GM21367 (cell line): ENCODE data around the gene WFIKKN2.
"Not testable (repeated sequence)": the region's sequence is repeated elsewhere in the genome, so short reads cannot be mapped to it uniquely, and the experiment has no call there.

ENCODE experiments used
- ATAC-seq: cut with Tn5 transposase; IDR thresholded peaks from one replicate; pipeline ENCODE4 v1.9.1; 2021; ENCODE audit not compliant: unreplicated experiment

WFIKKN2 gene, protein sequence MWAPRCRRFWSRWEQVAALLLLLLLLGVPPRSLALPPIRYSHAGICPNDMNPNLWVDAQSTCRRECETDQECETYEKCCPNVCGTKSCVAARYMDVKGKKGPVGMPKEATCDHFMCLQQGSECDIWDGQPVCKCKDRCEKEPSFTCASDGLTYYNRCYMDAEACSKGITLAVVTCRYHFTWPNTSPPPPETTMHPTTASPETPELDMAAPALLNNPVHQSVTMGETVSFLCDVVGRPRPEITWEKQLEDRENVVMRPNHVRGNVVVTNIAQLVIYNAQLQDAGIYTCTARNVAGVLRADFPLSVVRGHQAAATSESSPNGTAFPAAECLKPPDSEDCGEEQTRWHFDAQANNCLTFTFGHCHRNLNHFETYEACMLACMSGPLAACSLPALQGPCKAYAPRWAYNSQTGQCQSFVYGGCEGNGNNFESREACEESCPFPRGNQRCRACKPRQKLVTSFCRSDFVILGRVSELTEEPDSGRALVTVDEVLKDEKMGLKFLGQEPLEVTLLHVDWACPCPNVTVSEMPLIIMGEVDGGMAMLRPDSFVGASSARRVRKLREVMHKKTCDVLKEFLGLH

DNA sequence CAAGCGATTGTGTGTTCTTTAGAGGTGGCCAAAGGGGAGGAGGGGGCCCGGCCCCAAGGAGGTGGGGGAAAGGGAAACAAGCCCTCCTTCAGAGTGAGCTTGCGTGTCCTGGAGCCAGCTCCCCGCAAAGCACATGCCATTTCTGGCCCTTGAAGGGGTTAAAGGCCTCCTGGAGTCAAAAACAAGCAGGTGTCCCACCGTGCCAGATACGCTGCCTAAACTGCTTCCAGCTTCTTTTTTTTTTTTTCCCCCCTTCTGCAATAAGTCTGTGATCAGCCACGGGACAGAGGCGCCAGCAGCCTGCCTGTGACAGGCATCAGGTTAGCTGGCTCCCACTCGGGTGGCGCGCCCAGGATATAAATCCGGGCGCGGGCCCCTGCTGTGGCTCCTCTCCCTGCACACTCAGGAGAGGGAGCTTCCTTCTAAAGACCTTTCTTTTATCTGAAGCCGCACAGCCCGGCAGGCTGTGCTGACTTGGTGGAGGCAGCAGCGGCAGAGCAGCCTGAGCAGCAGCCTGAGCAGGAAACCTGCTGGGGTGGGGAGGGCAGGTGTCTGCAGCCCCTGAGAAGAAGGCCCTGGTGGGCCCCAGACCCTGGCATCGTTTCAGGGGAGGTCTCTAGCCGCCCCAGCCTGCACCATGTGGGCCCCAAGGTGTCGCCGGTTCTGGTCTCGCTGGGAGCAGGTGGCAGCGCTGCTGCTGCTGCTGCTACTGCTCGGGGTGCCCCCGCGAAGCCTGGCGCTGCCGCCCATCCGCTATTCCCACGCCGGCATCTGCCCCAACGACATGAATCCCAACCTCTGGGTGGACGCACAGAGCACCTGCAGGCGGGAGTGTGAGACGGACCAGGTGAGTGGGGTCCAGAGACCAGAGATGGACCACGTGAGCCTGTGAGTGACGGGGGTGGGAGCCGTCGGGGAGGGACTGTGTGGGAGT is at the start of gene WFIKKN2:
TSS of gene WFIKKN2 (plus strand) at position 286 of the 934 bp plus-strand sequence. CDS start at position 638, 352 bp downstream.
- no peak for ATAC-seq

DNA sequence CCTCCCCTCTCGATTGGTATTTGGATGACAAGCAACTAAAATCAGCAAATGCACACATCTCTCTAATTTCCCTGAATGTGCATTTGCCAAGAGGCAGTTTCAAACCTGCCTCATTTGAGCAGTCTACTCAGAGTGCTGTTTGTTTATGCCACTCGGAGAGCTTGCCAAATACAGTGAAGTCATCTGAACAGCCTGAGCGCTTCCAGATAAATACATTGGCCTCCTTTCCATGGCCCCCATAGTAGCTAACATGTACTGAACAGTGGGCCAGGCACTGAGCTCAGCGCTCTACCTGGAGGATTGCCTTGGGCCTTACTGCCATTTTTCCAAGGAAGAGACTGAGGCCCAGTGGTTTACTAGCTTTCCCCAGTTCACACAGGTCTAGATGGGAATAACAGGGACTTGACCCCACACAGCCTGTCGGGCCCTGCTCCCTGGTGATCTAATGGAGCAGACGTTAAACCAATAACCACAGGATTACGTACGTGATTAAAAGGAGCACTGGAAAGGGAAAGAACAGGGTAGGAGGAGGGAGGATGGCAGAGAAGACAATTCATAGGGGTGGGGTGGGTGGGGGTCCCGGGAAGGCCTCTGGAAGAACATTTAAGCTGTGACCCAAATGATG is 49.3 kb upstream of the WFIKKN2 start:
- ATAC-seq: no peak

DNA sequence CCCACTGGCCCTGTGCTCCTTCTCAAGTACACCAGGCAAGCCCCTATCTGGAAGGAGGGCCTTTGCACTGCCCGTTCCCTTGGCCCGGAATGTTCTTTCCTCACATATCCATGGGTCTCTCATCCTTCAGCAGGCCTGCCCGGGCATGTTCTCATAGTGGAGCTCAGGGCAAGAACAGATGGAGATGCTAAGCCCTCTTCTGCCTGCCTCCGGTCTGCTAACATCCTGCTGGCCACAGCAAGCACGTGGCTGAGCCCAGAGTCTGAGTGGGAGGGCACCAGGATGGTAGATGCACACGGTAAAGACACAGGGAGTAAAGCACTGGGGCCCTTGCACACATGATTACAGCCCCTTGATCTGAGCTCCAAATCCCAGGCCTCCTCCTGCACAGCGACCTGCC is 48.3 kb upstream of the WFIKKN2 start:
- no peak for ATAC-seq

DNA sequence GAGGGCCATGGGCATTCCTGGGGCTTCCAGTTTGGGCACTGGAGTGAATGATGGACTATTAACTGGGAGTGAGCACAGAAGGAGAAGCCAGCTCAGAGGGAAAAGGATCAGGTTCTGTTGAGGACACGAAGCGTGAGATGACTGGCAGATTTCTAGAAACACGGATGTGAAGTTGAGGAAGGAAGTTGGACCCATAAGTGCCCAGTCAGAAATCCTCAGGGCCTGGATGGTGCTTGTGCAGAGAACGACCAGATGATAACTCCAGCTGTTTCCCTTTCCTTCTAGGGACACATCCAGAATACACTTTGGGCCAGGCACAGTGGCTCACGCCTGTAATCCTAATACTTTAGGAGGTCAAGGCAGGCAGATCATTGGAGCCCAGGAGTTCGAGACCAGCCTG is 44.8 kb upstream of the WFIKKN2 start:
- no peak for ATAC-seq

DNA sequence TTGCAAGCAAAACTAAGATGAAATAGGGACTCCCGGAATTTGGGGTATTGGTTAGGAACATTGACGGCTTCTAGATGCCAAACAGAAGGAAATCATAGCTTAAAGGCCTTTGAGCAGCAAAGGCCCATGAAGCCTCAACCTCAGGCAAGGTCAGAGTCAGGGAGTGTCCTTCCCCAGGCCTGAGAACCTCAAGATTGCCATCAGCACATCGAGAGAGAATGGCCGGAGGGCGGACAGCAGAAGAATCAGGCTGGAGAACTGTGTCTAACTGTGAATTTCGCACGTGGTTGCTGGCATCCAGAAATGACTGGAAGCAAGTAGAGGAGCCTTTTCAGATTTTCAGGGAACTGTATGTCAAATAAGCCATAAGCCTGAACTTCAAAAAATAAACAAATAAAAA is 43.3 kb upstream of the WFIKKN2 start:
- ATAC-seq: no peak

DNA sequence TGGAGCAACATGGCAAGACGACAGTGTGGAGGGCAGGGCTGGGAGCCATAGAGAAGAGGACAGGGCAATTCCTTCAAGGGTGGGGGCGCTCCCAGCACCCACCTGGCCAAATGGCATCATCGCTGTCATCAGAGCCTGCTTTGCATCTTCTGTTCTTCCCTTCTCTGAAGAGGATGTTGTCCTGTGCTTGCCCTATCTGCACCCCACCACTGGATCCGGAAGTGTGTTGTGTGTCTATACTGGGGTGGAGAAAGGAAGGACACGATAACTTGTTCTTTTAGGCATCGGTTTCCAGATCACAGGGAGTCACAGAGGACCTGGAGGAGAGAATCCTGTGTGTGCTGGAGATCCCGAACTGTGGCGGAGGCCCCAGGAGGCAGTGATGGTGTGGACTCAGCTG is 42.4 kb upstream of the WFIKKN2 start:
- ATAC-seq: no peak

DNA sequence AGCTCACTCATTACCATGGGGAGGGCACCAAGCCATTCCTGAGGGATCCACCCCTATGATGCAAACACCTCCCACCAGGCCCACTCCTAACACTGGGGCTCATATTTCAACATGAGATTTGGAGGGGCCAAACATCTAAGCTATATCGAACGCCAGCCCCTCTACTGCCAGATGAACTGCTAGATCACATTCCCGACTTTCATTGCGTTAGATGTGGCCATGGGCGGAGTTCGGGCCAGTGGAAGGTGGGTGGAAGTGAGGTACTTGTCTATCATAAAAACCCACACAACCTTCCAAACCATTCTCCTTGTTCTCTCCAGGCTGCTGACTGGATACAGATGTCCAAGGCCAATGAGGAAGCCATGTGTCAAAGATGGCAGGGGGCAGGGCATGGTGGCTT is 41.0 kb upstream of the WFIKKN2 start:
- no peak for ATAC-seq

DNA sequence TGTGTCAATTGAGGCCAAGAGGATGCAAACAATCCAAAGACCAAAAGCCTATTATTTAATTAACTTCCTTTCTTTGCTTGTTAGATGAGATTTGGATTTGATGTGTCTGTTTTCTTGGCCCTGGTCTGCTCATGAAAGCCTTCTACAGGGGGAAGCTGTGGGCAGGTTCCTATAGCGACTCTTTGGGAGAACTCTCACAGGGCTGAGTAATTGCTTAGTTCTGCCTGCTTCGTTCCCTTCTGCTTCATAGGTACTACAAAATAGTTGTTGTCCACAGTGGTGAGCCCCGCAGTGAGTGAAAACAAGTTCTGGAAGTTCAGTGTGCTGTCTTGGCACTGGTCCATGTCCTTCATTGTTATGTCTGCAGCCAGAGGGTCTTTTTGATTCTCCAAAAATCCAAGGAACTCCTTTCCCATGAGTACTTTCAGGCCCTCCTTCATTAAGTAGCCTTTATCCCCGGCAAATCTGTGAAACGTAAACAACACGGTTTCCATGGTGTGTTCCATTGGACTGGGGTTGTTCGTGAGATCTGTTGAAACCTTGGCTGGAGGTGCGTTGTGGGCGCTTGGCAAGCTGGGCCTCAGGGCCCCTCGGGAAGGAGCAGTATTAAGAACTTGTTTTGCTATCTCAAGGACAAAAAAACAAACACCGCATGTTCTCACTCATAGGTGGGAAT is 38.1 kb upstream of the WFIKKN2 start:
- no peak for ATAC-seq

DNA sequence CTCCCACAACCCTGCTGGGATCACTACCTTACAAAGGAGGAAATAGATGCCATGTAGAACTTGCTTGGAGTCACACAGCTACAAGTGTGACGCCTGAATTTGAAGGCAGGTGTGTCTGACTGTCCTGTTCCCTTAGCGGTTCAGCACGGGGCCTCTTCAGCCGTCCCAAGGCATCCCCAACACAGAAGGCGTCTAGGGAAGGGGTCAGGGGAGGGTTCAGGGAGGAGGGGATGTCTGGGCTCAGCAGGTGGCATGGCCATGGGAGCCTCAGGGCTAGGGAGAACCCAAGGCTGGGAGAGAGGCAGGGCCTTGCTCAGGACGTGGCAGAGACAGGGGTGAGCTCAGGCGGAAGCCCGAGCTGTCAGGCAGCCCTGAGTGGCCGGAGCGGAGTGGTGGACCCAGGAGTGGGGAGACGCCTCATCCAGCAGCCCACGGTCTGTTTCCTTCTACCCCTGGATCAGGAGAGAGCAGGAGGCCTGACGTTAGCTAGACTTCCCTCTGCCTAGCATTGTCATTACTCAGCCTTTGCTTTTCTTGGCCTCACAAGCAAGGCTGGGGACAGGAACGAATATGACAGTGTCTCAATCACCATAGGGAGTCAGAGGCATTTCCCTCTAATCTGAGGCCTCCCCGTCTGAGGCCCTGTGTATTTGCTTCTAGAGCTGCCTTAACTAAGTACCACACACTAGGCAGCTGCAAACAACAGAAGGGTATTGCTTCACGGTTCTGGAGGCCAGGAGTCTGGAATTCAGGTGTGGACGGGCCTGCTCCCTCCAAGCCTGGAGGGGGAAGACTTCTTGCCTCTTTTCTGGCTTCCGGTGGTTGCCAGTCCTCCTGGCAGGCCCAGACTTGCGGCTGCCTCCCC is 36.7 kb upstream of the WFIKKN2 start:
- ATAC-seq: no peak

DNA sequence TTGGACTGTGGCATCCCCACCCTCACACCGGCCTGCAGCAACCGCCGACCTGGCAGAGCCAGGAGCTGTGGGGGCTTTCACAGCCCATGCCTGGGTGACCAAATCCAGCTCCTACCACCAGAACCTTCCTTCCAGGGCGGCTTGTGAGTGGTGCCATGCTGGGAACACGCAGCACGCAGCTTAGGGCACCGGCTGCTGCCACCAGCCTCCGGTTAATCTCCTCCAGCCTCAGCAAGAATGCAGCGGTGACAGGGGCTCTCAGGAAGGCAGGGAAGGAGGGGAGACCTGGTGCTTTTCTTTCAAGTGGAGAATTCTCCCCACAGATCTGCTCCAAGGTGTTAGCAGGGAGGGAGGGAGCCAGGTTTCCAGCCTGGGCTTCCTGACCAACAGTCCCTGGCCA is 35.8 kb upstream of the WFIKKN2 start:
- no peak for ATAC-seq

DNA sequence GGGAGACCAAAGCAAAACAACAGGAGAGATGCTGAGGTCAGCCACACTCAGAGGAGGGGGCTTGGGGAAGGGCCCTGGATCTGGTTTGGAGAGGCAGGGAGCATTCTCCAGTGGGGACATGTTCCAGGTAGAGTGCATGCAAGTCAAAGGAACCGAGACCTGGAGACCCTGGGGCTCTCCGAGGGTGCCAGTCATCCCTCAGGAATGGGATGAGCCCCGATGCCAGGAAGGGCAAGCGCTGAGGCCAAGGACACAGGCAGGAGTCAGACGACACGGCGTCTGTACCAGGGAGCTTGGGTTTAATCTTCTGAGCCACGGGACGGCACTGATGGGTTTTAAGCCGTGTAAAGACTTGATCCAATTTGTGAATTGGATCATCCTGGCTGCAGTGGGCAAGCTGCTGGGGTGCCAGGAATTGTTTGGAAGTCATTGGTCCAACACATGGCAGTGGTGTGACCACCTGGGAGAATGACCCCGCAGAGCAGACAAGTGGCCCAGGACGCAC is 35.1 kb upstream of the WFIKKN2 start:
- ATAC-seq: no peak

DNA sequence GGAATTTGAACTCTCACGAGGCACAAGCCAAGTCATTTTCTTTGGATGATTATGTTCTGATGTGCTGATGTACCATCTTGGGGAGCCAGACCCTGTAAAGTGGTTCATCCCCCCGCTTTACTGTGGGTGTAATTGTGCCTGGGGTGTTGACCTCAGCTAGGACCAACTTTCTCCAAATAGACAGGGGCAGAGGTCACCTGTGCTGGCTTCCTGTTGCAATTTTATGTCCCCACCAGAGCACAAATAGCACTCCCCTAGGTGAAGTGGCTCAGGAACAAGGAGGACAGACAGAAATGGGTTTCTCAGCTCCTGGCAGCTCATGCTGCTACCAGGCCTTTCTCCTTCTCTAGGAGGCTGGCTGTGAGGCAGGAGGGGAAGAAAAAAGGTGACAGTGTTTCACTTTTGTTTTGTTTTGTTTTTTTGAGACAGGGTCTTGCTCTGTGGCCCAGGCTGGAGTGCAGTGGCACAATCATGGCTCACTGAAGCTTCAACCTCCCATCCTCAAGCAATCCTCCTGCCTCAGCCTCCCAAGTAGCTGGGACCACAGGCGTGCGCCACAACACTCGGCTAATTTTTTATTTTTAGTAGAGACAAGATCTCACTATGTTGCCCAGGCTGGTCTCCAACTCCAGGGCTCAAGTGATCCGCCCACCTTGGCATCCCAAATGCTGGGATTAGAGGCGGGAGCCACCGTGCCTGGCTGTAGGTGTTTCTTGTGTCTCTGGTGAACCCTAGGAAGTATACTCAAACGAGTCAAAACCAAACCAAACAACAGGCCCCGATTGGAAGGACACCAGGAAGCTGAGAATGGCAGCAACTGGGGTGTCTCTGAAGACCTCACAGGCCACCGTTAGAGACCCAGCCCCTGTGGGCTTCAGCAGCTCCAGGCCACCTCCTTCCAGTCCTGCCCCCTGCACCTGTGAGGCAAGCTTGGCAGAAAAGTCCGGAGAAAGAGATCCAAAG is 32.5 kb upstream of the WFIKKN2 start:
- no peak for ATAC-seq

DNA sequence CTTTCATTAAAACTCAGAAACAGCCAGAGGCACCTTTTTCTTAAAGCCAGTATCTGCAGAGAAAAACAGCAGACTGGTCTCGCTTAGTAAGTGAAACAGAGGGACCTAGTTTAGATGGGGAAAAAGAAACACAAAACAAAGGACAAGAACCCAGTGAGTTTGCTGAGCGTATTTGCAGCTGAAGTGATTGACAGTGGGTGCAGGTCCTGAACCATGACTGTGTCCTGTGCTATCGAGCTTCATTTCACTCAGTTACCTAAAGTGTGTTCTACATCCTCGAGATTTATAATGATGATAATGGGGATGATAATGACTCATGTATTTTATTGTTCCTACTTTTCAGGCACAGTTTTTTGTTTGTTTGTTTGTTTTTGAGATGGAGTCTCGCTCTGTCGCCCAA is 31.7 kb upstream of the WFIKKN2 start:
- ATAC-seq: no peak

DNA sequence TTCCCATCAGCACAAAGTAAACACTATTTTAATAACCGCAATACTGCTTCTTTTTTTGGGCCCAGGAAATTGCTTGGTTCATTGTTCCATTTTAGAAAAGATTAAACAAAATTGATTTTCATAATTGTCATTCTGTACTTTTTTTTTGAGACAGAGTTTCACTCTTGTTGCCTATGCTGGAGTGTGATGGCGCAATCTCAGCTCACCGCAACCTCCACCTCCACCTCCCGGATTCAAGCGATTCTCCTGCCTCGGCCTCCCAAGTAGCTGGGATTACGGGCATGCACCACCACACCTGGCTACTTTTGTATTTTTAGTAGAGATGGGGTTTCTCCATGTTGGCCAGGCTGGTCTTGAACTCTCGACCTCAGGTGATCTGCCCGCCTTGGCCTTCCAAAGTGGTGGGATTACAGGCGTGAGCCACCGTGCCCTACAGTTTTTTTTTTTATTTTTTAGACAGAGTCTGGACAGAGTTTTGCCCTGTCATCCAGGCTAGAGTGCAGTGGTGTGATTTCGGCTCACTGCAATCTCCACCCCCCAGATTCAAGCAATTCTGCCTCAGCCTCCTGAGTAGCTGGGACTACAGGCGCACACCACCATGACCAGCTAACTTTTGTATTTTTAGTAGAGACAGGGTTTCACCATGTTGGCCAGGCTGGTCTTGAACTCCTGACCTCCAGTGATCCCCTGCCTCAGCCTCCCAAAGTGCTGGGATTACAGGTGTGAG is 30.5 kb upstream of the WFIKKN2 start:
- ATAC-seq: not testable (repeated sequence)

DNA sequence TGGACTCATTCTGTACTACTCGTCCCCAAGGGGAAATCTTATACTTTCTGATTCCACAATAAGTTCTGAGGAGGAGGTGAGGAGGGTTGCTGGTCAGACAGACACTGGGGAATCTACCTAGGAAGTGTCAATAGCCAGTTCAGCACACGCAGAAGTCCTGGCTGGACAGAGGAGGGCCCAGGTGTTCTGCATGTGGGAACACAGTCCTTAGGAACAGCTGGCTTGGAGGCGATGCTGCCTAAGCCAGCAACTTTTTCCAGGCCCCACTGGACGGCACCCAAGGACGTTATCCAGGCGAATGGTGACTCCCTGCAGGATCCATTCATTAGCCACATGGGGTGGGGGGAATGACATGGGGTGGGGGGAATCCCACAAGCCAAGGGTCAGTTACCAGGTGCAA is 29.9 kb upstream of the WFIKKN2 start:
- ATAC-seq: no peak

DNA sequence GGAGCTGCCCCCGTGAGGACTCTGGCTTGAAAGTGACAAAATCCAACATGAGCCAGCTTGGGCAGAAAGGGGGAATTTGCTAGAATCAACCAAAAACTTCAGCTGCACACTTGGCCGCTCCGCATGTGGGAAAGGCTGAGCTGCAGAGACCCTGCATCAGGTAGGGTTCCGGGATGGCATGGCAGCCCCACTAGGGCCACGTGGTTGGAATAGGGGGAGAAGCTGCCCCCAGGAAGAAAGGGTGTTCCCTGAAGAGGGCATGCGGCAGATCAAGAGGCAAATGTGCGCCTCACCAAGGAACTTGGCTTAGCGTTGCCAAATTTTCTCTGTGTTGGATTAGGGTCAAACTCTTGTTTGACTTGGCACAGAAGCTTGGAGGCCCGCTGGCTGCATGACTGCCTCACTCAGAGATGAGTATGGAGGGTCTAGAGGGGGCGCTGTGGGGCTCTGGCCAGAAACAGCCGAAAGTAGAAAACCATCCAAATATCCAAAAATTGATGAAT is 29.2 kb upstream of the WFIKKN2 start:
- no peak for ATAC-seq

DNA sequence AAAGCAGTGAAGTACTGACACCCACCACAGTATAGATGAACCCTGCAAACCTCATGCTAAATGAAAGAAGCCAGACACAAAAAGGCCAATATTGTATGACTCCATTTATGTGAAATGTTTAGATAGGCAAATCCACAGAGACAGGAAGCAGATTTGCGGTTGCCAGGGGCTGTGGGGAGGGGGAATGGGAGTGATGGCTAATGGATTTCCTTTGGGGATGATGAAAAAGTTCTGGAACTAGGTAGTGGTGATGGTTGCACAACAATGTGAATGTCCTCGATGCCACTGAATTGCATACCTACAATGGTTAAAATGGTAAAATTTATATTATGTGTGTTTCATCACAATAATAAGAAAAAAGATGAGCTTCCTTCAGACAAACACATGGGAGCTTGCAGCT is 28.4 kb upstream of the WFIKKN2 start:
- ATAC-seq: no peak

DNA sequence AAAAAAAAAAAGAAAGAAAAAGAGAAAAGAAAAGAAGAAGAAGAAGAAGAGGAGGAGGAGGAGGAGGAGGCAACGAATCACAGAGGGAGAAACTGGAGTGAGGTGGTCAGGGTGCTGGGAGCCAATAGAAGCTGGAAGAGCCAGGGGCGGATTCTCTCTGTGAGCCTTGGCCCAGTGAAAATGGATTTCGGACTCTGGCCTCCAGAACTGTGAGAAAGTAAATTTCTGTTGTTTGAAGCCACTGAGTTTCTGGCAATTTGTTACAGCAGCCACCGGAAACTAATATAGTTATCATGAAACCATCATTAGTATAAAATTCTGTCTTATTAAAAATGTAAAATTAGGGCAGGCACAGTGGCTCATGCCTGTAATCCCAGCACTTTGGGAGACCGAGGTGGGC is 27.7 kb upstream of the WFIKKN2 start:
- no peak for ATAC-seq
